CD4-positive, alpha-beta T cell (primary cell): ENCODE results near the gene A3GALT2. TPM values are rescaled to one million over a fixed set of nuclear protein-coding genes. Genes with fewer than 3 reads are reported as not detected.

Experiments used
- ATAC-seq: fragments of 200-7000 bp; cut with Tn5 transposase; one replicate; pipeline ENCODE4 v1.10.0; 2022; ENCODE audit warnings: mild to moderate bottlenecking; ENCODE audit not compliant: poor library complexity
- CTCF ChIA-PET: fragments of 350-600 bp; sonication (Branson Sonifier 250); formaldehyde crosslinking; loops from one replicate; lab custom pipeline; 2021; ENCODE audit warnings: antibody characterized with exemption, inconsistent platforms; lab: Charles Lee
- POLR2A ChIA-PET: fragments of 350-600 bp; sonication (Branson Sonifier 250); formaldehyde crosslinking; loops from one replicate; lab custom pipeline; 2021; ENCODE audit warnings: antibody characterized with exemption, inconsistent platforms; lab: Charles Lee
- DNase-seq, 14 experiments: peaks; one replicate each; pipeline ENCODE4 v3.0.0-alpha.2; 2013 to 2020; ENCODE audit warnings: mixed read lengths in 2 of 14
- H3K27ac ChIP-seq, 2 donors: one replicate each; pipeline versions ENCODE4 v1.5.1 to v1.7.0; 2013; ENCODE audit warnings: low read length in 2 of 2, low read depth in 1 of 2, mild to moderate bottlenecking in 1 of 2
- H3K27me3 ChIP-seq, 2 experiments: 1 replicate in 1 of 2; 2 replicates in 1 of 2; pipeline versions ENCODE4 v1.6.1 to v1.7.0; 2013; ENCODE audit warnings: low read length in 2 of 2, control low read depth in 1 of 2, mild to moderate bottlenecking in 1 of 2, moderate library complexity in 1 of 2; ENCODE audit not compliant: insufficient read depth in 2 of 2, control insufficient read depth in 1 of 2
- H3K36me3 ChIP-seq: one replicate; pipeline ENCODE4 v1.6.1; 2013; ENCODE audit warnings: low read length, control low read depth; ENCODE audit not compliant: insufficient read depth
- H3K4me1 ChIP-seq: one replicate; pipeline ENCODE4 v1.6.1; 2013; ENCODE audit warnings: low read length, control low read depth; ENCODE audit not compliant: insufficient read depth
- H3K4me3 ChIP-seq: one replicate; pipeline ENCODE4 v1.5.1; 2013; ENCODE audit warnings: mild to moderate bottlenecking, low read length, moderate library complexity
- H3K9me3 ChIP-seq, 2 experiments: 1 replicate in 1 of 2; 2 replicates in 1 of 2; pipeline versions ENCODE4 v1.6.1 to v1.7.0; 2013; ENCODE audit warnings: low read length in 2 of 2, mild to moderate bottlenecking in 2 of 2, control low read depth in 1 of 2, moderate library complexity in 1 of 2; ENCODE audit not compliant: control insufficient read depth in 1 of 2, insufficient read depth in 1 of 2
- H3K27ac Mint-ChIP-seq: one replicate; pipeline ENCODE4 v1.8.0; 2020; ENCODE audit warnings: mixed read lengths
- H3K27me3 Mint-ChIP-seq: one replicate; pipeline ENCODE4 v1.8.0; 2021; ENCODE audit warnings: mixed read lengths
- H3K36me3 Mint-ChIP-seq: one replicate; pipeline ENCODE4 v1.8.0; 2021; ENCODE audit warnings: low read depth, mixed read lengths
- H3K4me1 Mint-ChIP-seq: one replicate; pipeline ENCODE4 v1.8.0; 2021; ENCODE audit warnings: low read depth, mixed read lengths
- H3K4me3 Mint-ChIP-seq: one replicate; pipeline ENCODE4 v1.8.0; 2020; ENCODE audit warnings: mild to moderate bottlenecking, mixed read lengths
- H3K9me3 Mint-ChIP-seq: one replicate; pipeline ENCODE4 v1.8.0; 2020; ENCODE audit warnings: mixed read lengths
- intact Hi-C, 2 experiments: fragments of 100-400 bp; cut with DNase I in 1 of 2; cut with micrococcal nuclease in 1 of 2; formaldehyde crosslinking; loops; one replicate each; pipeline versions ENCODE4 v1.15.1 to v1.9.0; 2023 to 2025; cut with DNase I, micrococcal nuclease
- total RNA-seq, 174 experiments: library from RNA in 2 of 174; stranded (reverse) in 2 of 174; gene quantifications; one replicate each; pipeline ENCODE4 v1.2.3 and lab custom pipeline; 2021 to 2026
- TF ChIP-seq, protein P1 (sequence below): fragments of 200-600 bp; IDR thresholded peaks from one replicate; pipeline ENCODE4 v1.8.0; 2022; ENCODE audit warnings: antibody characterized with exemption, mild to moderate bottlenecking

A3GALT2 gene
- total RNA-seq, 2 experiments from 2014 or later = not detected

DNA sequence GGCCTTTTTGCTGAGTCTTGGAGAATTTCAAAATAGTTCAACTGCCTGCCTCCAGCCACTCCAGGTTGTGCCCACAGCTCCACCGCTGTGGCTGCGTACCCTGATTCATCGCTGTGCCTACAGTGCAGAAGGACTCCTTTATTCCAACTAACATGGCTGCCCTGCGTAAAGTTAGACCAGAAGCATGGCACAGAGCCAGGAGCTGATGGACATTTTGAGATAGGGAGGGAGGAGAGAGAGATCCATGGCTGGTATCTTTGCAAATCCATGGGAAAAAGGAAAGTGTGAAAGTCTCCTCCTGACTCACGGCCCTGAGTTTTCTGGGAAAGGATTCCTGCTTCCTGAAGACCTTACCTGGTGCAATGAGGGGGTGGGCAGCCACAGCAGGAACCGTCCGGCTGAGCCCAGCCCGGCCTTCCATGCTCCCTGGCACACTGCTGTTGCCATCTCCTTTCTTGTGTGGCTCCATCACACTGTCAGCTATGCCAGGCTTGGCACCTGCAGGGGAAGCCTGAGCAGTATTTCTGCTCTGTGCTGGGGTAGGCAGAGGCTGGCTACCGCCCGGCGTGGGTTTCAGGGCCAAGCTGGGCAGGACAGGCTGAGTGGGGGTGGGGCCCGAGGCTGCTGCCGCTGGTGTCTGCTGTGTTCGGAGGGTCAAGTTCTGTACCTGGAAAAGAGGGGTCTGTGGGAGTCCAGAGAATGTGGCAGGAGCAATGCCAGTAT is 46.0 kb upstream of the A3GALT2 start:
- no peaks in the 10 kb centered on the region for H3K27me3 Mint-ChIP-seq
- DNase-seq = no peak
- H3K4me3 ChIP-seq = no peak overlapping the region
- intact Hi-C loops = loop anchor here (1.0 to 10.0 kb wide), 7 partner anchors 72 to 435 kb away; partner anchors contain the start of gene ZSCAN20 (in 1 of the 2)
- no peak for ATAC-seq
- H3K9me3 ChIP-seq = no peaks in the 10 kb centered on the region
- no peak overlapping the region for H3K27ac ChIP-seq
- no peaks in the 10 kb centered on the region for H3K36me3 Mint-ChIP-seq
- TF ChIP-seq, protein P1, sequence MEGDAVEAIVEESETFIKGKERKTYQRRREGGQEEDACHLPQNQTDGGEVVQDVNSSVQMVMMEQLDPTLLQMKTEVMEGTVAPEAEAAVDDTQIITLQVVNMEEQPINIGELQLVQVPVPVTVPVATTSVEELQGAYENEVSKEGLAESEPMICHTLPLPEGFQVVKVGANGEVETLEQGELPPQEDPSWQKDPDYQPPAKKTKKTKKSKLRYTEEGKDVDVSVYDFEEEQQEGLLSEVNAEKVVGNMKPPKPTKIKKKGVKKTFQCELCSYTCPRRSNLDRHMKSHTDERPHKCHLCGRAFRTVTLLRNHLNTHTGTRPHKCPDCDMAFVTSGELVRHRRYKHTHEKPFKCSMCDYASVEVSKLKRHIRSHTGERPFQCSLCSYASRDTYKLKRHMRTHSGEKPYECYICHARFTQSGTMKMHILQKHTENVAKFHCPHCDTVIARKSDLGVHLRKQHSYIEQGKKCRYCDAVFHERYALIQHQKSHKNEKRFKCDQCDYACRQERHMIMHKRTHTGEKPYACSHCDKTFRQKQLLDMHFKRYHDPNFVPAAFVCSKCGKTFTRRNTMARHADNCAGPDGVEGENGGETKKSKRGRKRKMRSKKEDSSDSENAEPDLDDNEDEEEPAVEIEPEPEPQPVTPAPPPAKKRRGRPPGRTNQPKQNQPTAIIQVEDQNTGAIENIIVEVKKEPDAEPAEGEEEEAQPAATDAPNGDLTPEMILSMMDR = no peak
- H3K4me1 ChIP-seq = peaks cover 9% of the 10 kb centered on the region
- CTCF ChIA-PET = interaction anchor here (0.6 to 2.9 kb wide), 2 partner anchors 70 to 71 kb away, joined by 3 to 15 read pairs; no protein-coding TSS in a partner anchor
- H3K27me3 ChIP-seq = peaks cover 0 to 4% of the 10 kb centered on the region in 2 experiments
- H3K4me3 Mint-ChIP-seq = no peak overlapping the region
- no peaks in the 10 kb centered on the region for H3K36me3 ChIP-seq
- POLR2A ChIA-PET = interaction anchor here (0.6 kb wide), 1 partner anchor 23 kb away, joined by 3 read pairs; no protein-coding TSS in a partner anchor
- H3K4me1 Mint-ChIP-seq = no peaks in the 10 kb centered on the region
- H3K9me3 Mint-ChIP-seq = no peaks in the 10 kb centered on the region
- no peak overlapping the region for H3K27ac Mint-ChIP-seq

DNA sequence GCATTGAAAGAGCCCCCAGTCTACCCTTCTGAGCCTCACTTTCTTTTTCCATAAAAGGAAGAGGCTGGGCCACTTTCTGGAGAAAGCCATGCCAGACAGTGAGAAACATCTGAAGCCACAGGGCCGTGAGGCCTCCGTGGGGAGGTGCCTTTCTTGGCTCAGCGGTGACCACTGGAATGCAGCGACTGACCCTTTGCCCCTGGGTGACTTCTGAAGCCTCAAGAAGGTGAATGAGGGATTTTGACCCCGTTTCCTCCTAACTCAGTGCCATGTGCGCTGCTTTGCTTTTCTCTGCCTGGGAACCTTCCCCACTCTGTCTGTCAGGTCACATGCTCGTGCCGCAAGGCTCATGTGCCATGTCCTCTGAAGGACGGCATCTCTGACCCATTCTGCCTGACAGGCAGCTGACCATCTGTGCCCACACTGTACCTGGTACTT is 44.7 kb upstream of the A3GALT2 start:
- H3K4me1 Mint-ChIP-seq = peaks cover 6% of the 10 kb centered on the region
- peaks cover 0 to 4% of the 10 kb centered on the region in 2 experiments for H3K27me3 ChIP-seq
- ATAC-seq (no peak), DNase-seq (no peak)
- intact Hi-C loops = loop anchor here (5.0 to 10.0 kb wide), 4 partner anchors 107 to 433 kb away; partner anchors contain the start of gene ZSCAN20 (in 1 of the 2)
- no peak overlapping the region for H3K27ac ChIP-seq
- CTCF ChIA-PET = interaction anchor here (2.9 kb wide), 1 partner anchor 70 kb away, joined by 15 read pairs; no protein-coding TSS in a partner anchor
- no peaks in the 10 kb centered on the region for H3K9me3 Mint-ChIP-seq
- peaks cover 9% of the 10 kb centered on the region for H3K4me1 ChIP-seq
- POLR2A ChIA-PET = no interaction called here
- H3K27me3 Mint-ChIP-seq = no peaks in the 10 kb centered on the region
- H3K27ac Mint-ChIP-seq = no peak overlapping the region
- no peak overlapping the region for H3K4me3 Mint-ChIP-seq
- H3K36me3 ChIP-seq = no peaks in the 10 kb centered on the region
- no peaks in the 10 kb centered on the region for H3K9me3 ChIP-seq
- H3K36me3 Mint-ChIP-seq = no peaks in the 10 kb centered on the region
- TF ChIP-seq, protein P1 = no peak
- no peak overlapping the region for H3K4me3 ChIP-seq

DNA sequence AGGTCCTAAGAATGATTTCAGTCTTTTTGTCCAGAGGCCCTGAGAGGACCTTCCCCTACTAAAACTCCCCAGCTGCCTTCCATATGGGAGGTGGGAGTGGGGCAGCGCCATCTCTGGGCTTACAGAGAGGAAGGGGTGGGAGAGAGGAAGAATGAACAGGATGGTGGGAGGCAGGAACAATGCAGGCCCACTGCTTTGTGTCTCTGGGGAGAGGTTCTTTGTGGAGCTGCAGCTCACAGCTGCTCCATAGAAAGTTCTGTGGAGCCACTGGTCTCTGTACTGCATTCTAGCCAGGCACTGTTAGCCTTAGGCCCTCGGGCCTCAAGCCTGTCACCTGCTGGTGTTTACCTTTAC is 43.6 kb upstream of the A3GALT2 start:
- H3K9me3 Mint-ChIP-seq = no peaks in the 10 kb centered on the region
- H3K27me3 Mint-ChIP-seq = no peaks in the 10 kb centered on the region
- no peak for ATAC-seq
- peaks cover 6% of the 10 kb centered on the region for H3K4me1 Mint-ChIP-seq
- no peaks in the 10 kb centered on the region for H3K36me3 ChIP-seq
- H3K4me1 ChIP-seq = peaks cover 9% of the 10 kb centered on the region
- CTCF ChIA-PET = interaction anchor here (2.3 kb wide), 1 partner anchor 69 kb away, joined by 6 read pairs; no protein-coding TSS in a partner anchor
- no peak overlapping the region for H3K4me3 Mint-ChIP-seq
- no peak overlapping the region for H3K27ac Mint-ChIP-seq
- POLR2A ChIA-PET = no interaction called here
- no peaks in the 10 kb centered on the region for H3K9me3 ChIP-seq
- peaks cover 0 to 4% of the 10 kb centered on the region in 2 experiments for H3K27me3 ChIP-seq
- DNase-seq = no peak
- H3K36me3 Mint-ChIP-seq = no peaks in the 10 kb centered on the region
- intact Hi-C loops = loop anchor here in 1 of 2 experiments (10.0 kb wide), 1 partner anchor 250 kb away; no protein-coding TSS in a partner anchor
- H3K27ac ChIP-seq = no peak overlapping the region
- TF ChIP-seq, protein P1 = no peak
- H3K4me3 ChIP-seq = no peak overlapping the region
